ENCODE data around the gene ZNF354C. TPM values are rescaled to one million over a fixed set of nuclear protein-coding genes. Genes with fewer than 3 reads are reported as not detected.

ZNF354C gene
- total and polyA plus RNA-seq, 2 of the 8 experiments (the other 6 are each of a cell fraction or from before 2014, with no cell fraction given), result 0.85 to 2.3 TPM

GRCh38 chr5:179125789-179126505, 65.8 kb downstream of the ZNF354C start:
- Histone ChIP-seq H3K27me3 (replicated peaks in 1 of 4; ENCODE audit: control insufficient read depth in 3 of 4, extremely low read depth in 1 of 4, insufficient read depth in 3 of 4, low read length in 3 of 4) (no peaks in the 10 kb centered on the region), H3K9ac (replicated peaks in 1 of 4; ENCODE audit: extremely low read depth in 1 of 4, low read depth in 3 of 4, low read length in 3 of 4) (no peak overlapping the region), H3K18ac (ENCODE audit: extremely low read depth, low read length) (no peak overlapping the region), H3K4me2 (ENCODE audit: insufficient read depth in 1 of 2, low read depth in 2 of 2, low read length in 2 of 2) (no peak overlapping the region), H3K27ac (ENCODE audit: low read depth, low read length) (no peak overlapping the region), H3K4ac (replicated peaks; ENCODE audit: insufficient read length, low read depth, low read length) (no peak overlapping the region), H2BK120ac (replicated peaks; ENCODE audit: low read depth, low read length) (no peak overlapping the region), H3K79me2 (ENCODE audit: control insufficient read depth in 1 of 2, insufficient read depth in 2 of 2, low read length in 2 of 2) (no peaks in the 10 kb centered on the region), H3K79me1 (ENCODE audit: low read depth, low read length) (no peaks in the 10 kb centered on the region), H4K91ac (replicated peaks; ENCODE audit: insufficient read length, low read length) (no peak overlapping the region), H2BK5ac (ENCODE audit: low read depth, low read length) (no peak overlapping the region), H2AK5ac (ENCODE audit: low read depth, low read length) (no peak overlapping the region), H4K5ac (ENCODE audit: insufficient read length, low read depth, low read length) (no peak overlapping the region), H3K23ac (ENCODE audit: insufficient read length) (no peak overlapping the region), H2BK12ac (ENCODE audit: low read depth, low read length) (no peak overlapping the region), H2BK20ac (ENCODE audit: low read length) (no peak overlapping the region), H3K9me3 (ENCODE audit: insufficient read depth in 2 of 2, low read depth in 1 of 2, low read length in 1 of 2) (peaks cover 26 to 75% of the 10 kb centered on the region in 2 experiments), H2BK15ac (ENCODE audit: low read length) (no peak overlapping the region), H4K20me1 (replicated peaks in 1 of 2; ENCODE audit: control insufficient read depth in 1 of 2, insufficient read depth in 2 of 2, low read length in 2 of 2) (no peaks in the 10 kb centered on the region), H3K36me3 (ENCODE audit: control insufficient read depth in 2 of 4, insufficient read depth in 4 of 4, low read length in 3 of 4) (0 out of 8 replicates have a peak, but pooled peaks cover 0 to 2% (median 0%) of the 10 kb centered on the region in 4 experiments), H3K23me2 (ENCODE audit: low read depth, low read length) (no peaks in the 10 kb centered on the region), H3K56ac (replicated peaks; ENCODE audit: insufficient read length, low read depth, low read length) (no peak overlapping the region), H3K4me1 (replicated peaks in 1 of 4; ENCODE audit: control insufficient read depth in 3 of 4, insufficient read depth in 4 of 4, low read length in 3 of 4) (no peaks in the 10 kb centered on the region), H2AFZ (ENCODE audit: low read length) (no peak overlapping the region), H3K14ac (ENCODE audit: insufficient read length) (no peak overlapping the region), H3K4me3 (ENCODE audit: extremely low read depth in 1 of 4, insufficient read depth in 2 of 4, low read depth in 3 of 4, low read length in 4 of 4) (no peak overlapping the region), H4K8ac (ENCODE audit: extremely low read depth, insufficient read depth, low read length) (no peak overlapping the region)
- CTCF ChIA-PET (ENCODE audit: partially characterized antibody), result interaction anchor here (0.6 kb wide), 1 partner anchor 1057 kb away, joined by 4 read pairs; no protein-coding TSS in a partner anchor
- DNase-seq (ENCODE audit: low read depth in 1 of 2, low spot score in 2 of 2), result no peak
- WGBS, 2 experiments (ENCODE audit: extremely low coverage in 1 of 2, insufficient coverage in 1 of 2, insufficient read length in 1 of 2, insufficient replicate concordance in 2 of 2, low coverage in 1 of 2, low lambda C conversion rate in 2 of 2, missing lambda C conversion rate in 1 of 2), result 81% methylated on average over 24 of the region's 25 CpGs; no CpG with 5 or more reads in 1 of the 2 experiments
- FAIRE-seq, result no peak
- POLR2A ChIA-PET (ENCODE audit: partially characterized antibody), result no interaction called here
- TF ChIP-seq SRF (IDR thresholded peaks at IDR 0.05; ENCODE audit: low read depth, low read length) (no peak), SIN3A (conservative IDR thresholded peaks at IDR 0.05 in 1 of 2, IDR thresholded peaks at IDR 0.05 in 1 of 2; ENCODE audit: low read depth in 1 of 2, low read length in 2 of 2) (no peak), MAFK (IDR thresholded peaks at IDR 0.05; ENCODE audit: low read depth, low read length) (no peak), SIX5 (IDR thresholded peaks at IDR 0.05; ENCODE audit: low read depth, low read length) (no peak), SP4 (IDR thresholded peaks at IDR 0.05; ENCODE audit: low read length) (no peak), CTBP2 (IDR thresholded peaks at IDR 0.05; ENCODE audit: borderline replicate concordance, insufficient read depth, insufficient read length, low read length) (no peak), CTCF (IDR thresholded peaks at IDR 0.05; ENCODE audit: control extremely low read depth in 1 of 3, insufficient read depth in 1 of 3, low read depth in 1 of 3, low read length in 3 of 3) (no peak), KDM4A (IDR thresholded peaks at IDR 0.05; ENCODE audit: low read depth, low read length, severe bottlenecking) (no peak), RXRA (IDR thresholded peaks at IDR 0.05; ENCODE audit: insufficient read depth, low read depth, low read length) (no peak)
